ENCODE data around the gene FFAR1. TPM values are rescaled to one million over a fixed set of nuclear protein-coding genes. Genes with fewer than 3 reads are reported as not detected.

FFAR1 gene
- total and polyA plus RNA-seq, 2 experiments from 2014 or later = not detected

DNA sequence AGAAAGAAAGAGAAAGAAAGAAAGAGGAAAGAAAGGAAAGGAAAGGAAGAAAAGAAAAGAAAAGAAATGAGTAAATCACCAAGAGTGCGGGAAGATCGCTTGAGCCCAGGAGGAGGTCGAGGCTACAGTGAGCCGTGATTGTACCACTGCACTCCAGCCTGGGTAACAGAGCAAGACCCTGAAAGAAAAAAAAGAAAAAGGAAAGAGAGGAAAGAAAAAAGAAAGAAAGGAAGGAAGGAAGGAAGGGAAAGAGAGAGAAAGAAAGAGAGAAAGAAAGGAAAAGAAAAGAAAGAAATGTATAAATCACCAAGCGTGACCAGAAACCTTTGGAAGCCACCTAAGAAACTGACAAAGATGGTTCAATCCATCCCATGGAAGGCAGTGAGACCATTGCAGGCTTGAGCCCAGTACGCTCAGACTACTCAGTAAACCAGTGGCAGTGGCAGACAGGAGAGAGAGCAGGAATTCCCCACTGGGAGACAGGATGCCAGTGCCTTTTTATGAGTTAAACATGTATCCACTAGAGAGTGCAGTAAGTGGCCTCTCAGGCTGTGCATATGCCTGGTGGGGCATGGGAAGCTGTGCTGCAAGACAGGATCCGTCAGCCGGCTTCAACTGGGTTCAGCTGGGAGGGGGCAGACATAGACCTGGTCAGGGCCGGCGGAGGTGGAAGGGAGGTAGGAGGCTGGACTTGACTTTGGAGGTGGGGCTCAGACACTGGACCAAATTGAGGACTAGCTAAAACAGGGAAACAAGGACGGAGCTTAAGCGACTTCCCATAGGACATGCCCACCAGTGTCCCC lies 28.0 kb downstream of the FFAR1 start (continued):
- TF ChIP-seq ZNF114 (CRISPR knock-in tag; IDR thresholded peaks at IDR 0.05) (no peak), POLR2AphosphoS5 (IDR thresholded peaks at IDR 0.05; ENCODE audit: low read depth) (no peak), JUNB (IDR thresholded peaks at IDR 0.05; ENCODE audit: unreplicated experiment) (no peak), ZNF331 (CRISPR knock-in tag; IDR thresholded peaks at IDR 0.05; ENCODE audit: low read depth) (no peak)
- TF ChIP-seq, protein P1, sequence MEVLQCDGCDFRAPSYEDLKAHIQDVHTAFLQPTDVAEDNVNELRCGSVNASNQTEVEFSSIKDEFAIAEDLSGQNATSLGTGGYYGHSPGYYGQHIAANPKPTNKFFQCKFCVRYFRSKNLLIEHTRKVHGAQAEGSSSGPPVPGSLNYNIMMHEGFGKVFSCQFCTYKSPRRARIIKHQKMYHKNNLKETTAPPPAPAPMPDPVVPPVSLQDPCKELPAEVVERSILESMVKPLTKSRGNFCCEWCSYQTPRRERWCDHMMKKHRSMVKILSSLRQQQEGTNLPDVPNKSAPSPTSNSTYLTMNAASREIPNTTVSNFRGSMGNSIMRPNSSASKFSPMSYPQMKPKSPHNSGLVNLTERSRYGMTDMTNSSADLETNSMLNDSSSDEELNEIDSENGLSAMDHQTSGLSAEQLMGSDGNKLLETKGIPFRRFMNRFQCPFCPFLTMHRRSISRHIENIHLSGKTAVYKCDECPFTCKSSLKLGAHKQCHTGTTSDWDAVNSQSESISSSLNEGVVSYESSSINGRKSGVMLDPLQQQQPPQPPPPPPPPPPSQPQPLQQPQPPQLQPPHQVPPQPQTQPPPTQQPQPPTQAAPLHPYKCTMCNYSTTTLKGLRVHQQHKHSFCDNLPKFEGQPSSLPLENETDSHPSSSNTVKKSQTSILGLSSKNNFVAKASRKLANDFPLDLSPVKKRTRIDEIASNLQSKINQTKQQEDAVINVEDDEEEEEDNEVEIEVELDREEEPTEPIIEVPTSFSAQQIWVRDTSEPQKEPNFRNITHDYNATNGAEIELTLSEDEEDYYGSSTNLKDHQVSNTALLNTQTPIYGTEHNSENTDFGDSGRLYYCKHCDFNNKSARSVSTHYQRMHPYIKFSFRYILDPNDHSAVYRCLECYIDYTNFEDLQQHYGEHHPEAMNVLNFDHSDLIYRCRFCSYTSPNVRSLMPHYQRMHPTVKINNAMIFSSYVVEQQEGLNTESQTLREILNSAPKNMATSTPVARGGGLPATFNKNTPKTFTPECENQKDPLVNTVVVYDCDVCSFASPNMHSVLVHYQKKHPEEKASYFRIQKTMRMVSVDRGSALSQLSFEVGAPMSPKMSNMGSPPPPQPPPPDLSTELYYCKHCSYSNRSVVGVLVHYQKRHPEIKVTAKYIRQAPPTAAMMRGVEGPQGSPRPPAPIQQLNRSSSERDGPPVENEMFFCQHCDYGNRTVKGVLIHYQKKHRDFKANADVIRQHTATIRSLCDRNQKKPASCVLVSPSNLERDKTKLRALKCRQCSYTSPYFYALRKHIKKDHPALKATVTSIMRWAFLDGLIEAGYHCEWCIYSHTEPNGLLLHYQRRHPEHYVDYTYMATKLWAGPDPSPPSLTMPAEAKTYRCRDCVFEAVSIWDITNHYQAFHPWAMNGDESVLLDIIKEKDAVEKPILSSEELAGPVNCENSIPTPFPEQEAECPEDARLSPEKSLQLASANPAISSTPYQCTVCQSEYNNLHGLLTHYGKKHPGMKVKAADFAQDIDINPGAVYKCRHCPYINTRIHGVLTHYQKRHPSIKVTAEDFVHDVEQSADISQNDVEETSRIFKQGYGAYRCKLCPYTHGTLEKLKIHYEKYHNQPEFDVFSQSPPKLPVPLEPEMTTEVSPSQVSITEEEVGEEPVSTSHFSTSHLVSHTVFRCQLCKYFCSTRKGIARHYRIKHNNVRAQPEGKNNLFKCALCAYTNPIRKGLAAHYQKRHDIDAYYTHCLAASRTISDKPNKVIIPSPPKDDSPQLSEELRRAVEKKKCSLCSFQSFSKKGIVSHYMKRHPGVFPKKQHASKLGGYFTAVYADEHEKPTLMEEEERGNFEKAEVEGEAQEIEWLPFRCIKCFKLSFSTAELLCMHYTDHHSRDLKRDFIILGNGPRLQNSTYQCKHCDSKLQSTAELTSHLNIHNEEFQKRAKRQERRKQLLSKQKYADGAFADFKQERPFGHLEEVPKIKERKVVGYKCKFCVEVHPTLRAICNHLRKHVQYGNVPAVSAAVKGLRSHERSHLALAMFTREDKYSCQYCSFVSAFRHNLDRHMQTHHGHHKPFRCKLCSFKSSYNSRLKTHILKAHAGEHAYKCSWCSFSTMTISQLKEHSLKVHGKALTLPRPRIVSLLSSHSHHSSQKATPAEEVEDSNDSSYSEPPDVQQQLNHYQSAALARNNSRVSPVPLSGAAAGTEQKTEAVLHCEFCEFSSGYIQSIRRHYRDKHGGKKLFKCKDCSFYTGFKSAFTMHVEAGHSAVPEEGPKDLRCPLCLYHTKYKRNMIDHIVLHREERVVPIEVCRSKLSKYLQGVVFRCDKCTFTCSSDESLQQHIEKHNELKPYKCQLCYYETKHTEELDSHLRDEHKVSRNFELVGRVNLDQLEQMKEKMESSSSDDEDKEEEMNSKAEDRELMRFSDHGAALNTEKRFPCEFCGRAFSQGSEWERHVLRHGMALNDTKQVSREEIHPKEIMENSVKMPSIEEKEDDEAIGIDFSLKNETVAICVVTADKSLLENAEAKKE (CRISPR knock-in tag; IDR thresholded peaks at IDR 0.05) = no peak

DNA sequence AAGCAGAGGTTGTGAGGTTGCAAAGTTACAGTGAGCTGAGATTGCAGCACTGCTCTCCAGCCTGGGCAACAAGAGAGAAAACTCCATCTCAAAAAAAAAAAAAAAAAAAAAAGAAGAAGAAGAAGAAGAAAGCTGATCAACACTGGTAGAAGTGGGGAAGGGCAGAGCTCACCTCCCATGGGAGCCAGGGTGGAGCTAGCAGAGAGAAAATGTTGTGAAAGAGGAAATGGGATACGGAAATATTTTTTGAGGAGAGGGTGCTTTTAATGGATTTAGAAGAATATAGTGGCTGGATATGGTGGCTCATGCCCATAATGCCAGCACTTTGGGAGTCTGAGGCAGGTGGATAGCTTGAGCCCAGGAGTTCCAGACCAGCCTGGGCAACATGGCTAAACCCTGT lies 30.0 kb downstream of the FFAR1 start:
- Histone ChIP-seq H3K79me2 (replicated peaks; ENCODE audit: insufficient read depth) (no peaks in the 10 kb centered on the region), H3F3A (replicated peaks; ENCODE audit: low read depth) (no peaks in the 10 kb centered on the region), H3K27me3 (ENCODE audit: insufficient read depth) (no peaks in the 10 kb centered on the region), H3K27ac (ENCODE audit: low read depth) (no peak overlapping the region), H3K4me1 (ENCODE audit: insufficient read depth) (peaks cover 6% of the 10 kb centered on the region), H3K4me3 (no peak overlapping the region), H4K20me1 (replicated peaks; ENCODE audit: insufficient read depth) (no peaks in the 10 kb centered on the region), H2AFZ (no peak overlapping the region), H3K4me2 (no peak overlapping the region), H3K36me3 (ENCODE audit: insufficient read depth) (no peaks in the 10 kb centered on the region), H3K9me2 (ENCODE audit: insufficient read depth) (no peaks in the 10 kb centered on the region; the same call in 1 of the 2 replicates)
- Mint-ChIP-seq H3K4me1 (peaks cover 10% of the 10 kb centered on the region), H3K36me3 (ENCODE audit: low read depth) (no peaks in the 10 kb centered on the region; the same call in 2 of the 3 replicates), H3K27ac (no peak overlapping the region), H3K9me3 (peaks cover 30% of the 10 kb centered on the region), H3K27me3 (ENCODE audit: insufficient read depth, low read depth, poor library complexity) (peaks cover 12% of the 10 kb centered on the region), H3K4me3 (no peak overlapping the region)
- ATAC-seq (no peak), DNase-seq (ENCODE audit: low spot score) (no peak)
- TF ChIP-seq CREB1 (CRISPR knock-in tag; IDR thresholded peaks at IDR 0.05; ENCODE audit: low read depth) (no peak), EZH2 (IDR thresholded peaks at IDR 0.05; ENCODE audit: low read depth, unreplicated experiment) (no peak), ZNF331 (CRISPR knock-in tag; IDR thresholded peaks at IDR 0.05; ENCODE audit: low read depth) (no peak), ZNF114 (CRISPR knock-in tag; IDR thresholded peaks at IDR 0.05) (no peak), STAT1 (IDR thresholded peaks at IDR 0.05; ENCODE audit: unreplicated experiment) (no peak), NANOG (IDR thresholded peaks at IDR 0.05; ENCODE audit: borderline replicate concordance) (no peak), JUNB (IDR thresholded peaks at IDR 0.05; ENCODE audit: unreplicated experiment) (no peak), POLR2AphosphoS5 (IDR thresholded peaks at IDR 0.05; ENCODE audit: low read depth) (no peak), EZH2phosphoT487 (IDR thresholded peaks at IDR 0.05; ENCODE audit: unreplicated experiment) (no peak)
- TF ChIP-seq, protein P2, sequence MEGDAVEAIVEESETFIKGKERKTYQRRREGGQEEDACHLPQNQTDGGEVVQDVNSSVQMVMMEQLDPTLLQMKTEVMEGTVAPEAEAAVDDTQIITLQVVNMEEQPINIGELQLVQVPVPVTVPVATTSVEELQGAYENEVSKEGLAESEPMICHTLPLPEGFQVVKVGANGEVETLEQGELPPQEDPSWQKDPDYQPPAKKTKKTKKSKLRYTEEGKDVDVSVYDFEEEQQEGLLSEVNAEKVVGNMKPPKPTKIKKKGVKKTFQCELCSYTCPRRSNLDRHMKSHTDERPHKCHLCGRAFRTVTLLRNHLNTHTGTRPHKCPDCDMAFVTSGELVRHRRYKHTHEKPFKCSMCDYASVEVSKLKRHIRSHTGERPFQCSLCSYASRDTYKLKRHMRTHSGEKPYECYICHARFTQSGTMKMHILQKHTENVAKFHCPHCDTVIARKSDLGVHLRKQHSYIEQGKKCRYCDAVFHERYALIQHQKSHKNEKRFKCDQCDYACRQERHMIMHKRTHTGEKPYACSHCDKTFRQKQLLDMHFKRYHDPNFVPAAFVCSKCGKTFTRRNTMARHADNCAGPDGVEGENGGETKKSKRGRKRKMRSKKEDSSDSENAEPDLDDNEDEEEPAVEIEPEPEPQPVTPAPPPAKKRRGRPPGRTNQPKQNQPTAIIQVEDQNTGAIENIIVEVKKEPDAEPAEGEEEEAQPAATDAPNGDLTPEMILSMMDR (conservative IDR thresholded peaks at IDR 0.05; ENCODE audit: low read depth in 2 of 2) = no peak
- TF ChIP-seq, protein P3, sequence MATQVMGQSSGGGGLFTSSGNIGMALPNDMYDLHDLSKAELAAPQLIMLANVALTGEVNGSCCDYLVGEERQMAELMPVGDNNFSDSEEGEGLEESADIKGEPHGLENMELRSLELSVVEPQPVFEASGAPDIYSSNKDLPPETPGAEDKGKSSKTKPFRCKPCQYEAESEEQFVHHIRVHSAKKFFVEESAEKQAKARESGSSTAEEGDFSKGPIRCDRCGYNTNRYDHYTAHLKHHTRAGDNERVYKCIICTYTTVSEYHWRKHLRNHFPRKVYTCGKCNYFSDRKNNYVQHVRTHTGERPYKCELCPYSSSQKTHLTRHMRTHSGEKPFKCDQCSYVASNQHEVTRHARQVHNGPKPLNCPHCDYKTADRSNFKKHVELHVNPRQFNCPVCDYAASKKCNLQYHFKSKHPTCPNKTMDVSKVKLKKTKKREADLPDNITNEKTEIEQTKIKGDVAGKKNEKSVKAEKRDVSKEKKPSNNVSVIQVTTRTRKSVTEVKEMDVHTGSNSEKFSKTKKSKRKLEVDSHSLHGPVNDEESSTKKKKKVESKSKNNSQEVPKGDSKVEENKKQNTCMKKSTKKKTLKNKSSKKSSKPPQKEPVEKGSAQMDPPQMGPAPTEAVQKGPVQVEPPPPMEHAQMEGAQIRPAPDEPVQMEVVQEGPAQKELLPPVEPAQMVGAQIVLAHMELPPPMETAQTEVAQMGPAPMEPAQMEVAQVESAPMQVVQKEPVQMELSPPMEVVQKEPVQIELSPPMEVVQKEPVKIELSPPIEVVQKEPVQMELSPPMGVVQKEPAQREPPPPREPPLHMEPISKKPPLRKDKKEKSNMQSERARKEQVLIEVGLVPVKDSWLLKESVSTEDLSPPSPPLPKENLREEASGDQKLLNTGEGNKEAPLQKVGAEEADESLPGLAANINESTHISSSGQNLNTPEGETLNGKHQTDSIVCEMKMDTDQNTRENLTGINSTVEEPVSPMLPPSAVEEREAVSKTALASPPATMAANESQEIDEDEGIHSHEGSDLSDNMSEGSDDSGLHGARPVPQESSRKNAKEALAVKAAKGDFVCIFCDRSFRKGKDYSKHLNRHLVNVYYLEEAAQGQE (IDR thresholded peaks at IDR 0.05; ENCODE audit: unreplicated experiment) = no peak
